ENCODE data around the gene YIPF1.
A peak's percentile ranks its signal among the peaks of the same experiment; 100 is the strongest.

Gene YIPF1

GRCh38 chr1:53906121-53906520, 16.5 kb upstream of the YIPF1 start:
- Mint-ChIP-seq H3K36me3 (ENCODE audit: low read depth) (no peaks in the 10 kb centered on the region), H3K9me3 (no peaks in the 10 kb centered on the region), H3K27me3 (no peaks in the 10 kb centered on the region), H3K4me3 (no peak overlapping the region), H3K27ac (no peak overlapping the region), H3K4me1 (peaks cover under 1% of the 10 kb centered on the region)
- DNase-seq (no peak), ATAC-seq (no peak)

- Mint-ChIP-seq H3K4me1 (peaks cover 2% of the 10 kb centered on the region), H3K9me3 (no peaks in the 10 kb centered on the region), H3K27me3 (no peaks in the 10 kb centered on the region), H3K27ac (no peak overlapping the region), H3K36me3 (ENCODE audit: low read depth) (no peaks in the 10 kb centered on the region), H3K4me3 (no peak overlapping the region)
- no peak for ATAC-seq
- DNase-seq: no peak
Measured at GRCh38 chr1:53905509-53905908, 15.9 kb upstream of the YIPF1 start.

- Mint-ChIP-seq H3K4me1 (peaks cover 2% of the 10 kb centered on the region), H3K36me3 (ENCODE audit: low read depth) (no peaks in the 10 kb centered on the region), H3K27me3 (no peaks in the 10 kb centered on the region), H3K4me3 (no peak overlapping the region), H3K9me3 (no peaks in the 10 kb centered on the region), H3K27ac (no peak overlapping the region)
- ATAC-seq (no peak), DNase-seq (no peak)
Measured at GRCh38 chr1:53902235-53903138, 12.9 kb upstream of the YIPF1 start.

GRCh38 chr1:53899708-53900107, 10.1 kb upstream of the YIPF1 start:
- no peak for ATAC-seq
- Mint-ChIP-seq H3K9me3 (no peaks in the 10 kb centered on the region), H3K27me3 (peaks cover 7% of the 10 kb centered on the region), H3K4me1 (peaks cover 2% of the 10 kb centered on the region), H3K36me3 (ENCODE audit: low read depth) (no peaks in the 10 kb centered on the region), H3K27ac (no peak overlapping the region), H3K4me3 (no peak overlapping the region)
- no peak for DNase-seq

GRCh38 chr1:53899206-53899628, 9.6 kb upstream of the YIPF1 start:
- ATAC-seq (no peak), DNase-seq (no peak)
- H3K27ac Mint-ChIP-seq: no peak overlapping the region
- H3K27me3 Mint-ChIP-seq: peaks cover 7% of the 10 kb centered on the region
- H3K4me1 Mint-ChIP-seq: peaks cover 2% of the 10 kb centered on the region
- H3K4me3 Mint-ChIP-seq: no peak overlapping the region
- no peaks in the 10 kb centered on the region for H3K9me3 Mint-ChIP-seq
- no peaks in the 10 kb centered on the region for H3K36me3 Mint-ChIP-seq (ENCODE audit: low read depth)

GRCh38 chr1:53896635-53897229, 7.1 kb upstream of the YIPF1 start:
- Mint-ChIP-seq H3K36me3 (ENCODE audit: low read depth) (no peaks in the 10 kb centered on the region), H3K4me3 (no peak overlapping the region), H3K27me3 (peaks cover 7% of the 10 kb centered on the region), H3K27ac (no peak overlapping the region), H3K9me3 (no peaks in the 10 kb centered on the region), H3K4me1 (peaks cover 13% of the 10 kb centered on the region)
- no peak for DNase-seq
- ATAC-seq: no peak

- Mint-ChIP-seq H3K27ac (no peak overlapping the region), H3K36me3 (ENCODE audit: low read depth) (no peaks in the 10 kb centered on the region), H3K27me3 (peaks cover 7% of the 10 kb centered on the region), H3K4me3 (no peak overlapping the region), H3K9me3 (no peaks in the 10 kb centered on the region), H3K4me1 (peaks cover 24% of the 10 kb centered on the region)
- DNase-seq (no peak), ATAC-seq (no peak)
Measured at GRCh38 chr1:53895421-53895820, 5.8 kb upstream of the YIPF1 start.

GRCh38 chr1:53894644-53895043, 5.0 kb upstream of the YIPF1 start:
- ATAC-seq: no peak

GRCh38 chr1:53893999-53894636, 4.5 kb upstream of the YIPF1 start, which contains the start of gene DIO1:
TSS of gene DIO1 (plus strand) at chr1:53894187. CDS start at chr1:53894211, 24 bp downstream.
- Mint-ChIP-seq H3K9me3 (no peaks in the 10 kb centered on the region), H3K4me3 (no peak within 1 kb of the TSS), H3K4me1 (peaks cover 31% of the 10 kb centered on the region), H3K27ac (no peak within 1 kb of the TSS), H3K36me3 (ENCODE audit: low read depth) (no peaks in the 10 kb centered on the region), H3K27me3 (peaks cover 7% of the 10 kb centered on the region)
- ATAC-seq (peak; percentile 42), DNase-seq (peak; percentile 34)

More at GRCh38 chr1:53894644-53895043, 5.0 kb upstream of the YIPF1 start:
- Mint-ChIP-seq H3K4me1 (peaks cover 30% of the 10 kb centered on the region), H3K36me3 (ENCODE audit: low read depth) (no peaks in the 10 kb centered on the region), H3K27me3 (peaks cover 7% of the 10 kb centered on the region), H3K27ac (no peak overlapping the region), H3K9me3 (no peaks in the 10 kb centered on the region), H3K4me3 (no peak overlapping the region)
- DNase-seq: no peak

GRCh38 chr1:53892911-53893310, 3.3 kb upstream of the YIPF1 start:
- no peak for DNase-seq
- Mint-ChIP-seq H3K36me3 (ENCODE audit: low read depth) (no peaks in the 10 kb centered on the region), H3K27ac (no peak overlapping the region), H3K4me3 (no peak overlapping the region), H3K4me1 (peaks cover 41% of the 10 kb centered on the region), H3K27me3 (peaks cover 7% of the 10 kb centered on the region), H3K9me3 (no peaks in the 10 kb centered on the region)
- ATAC-seq: no peak

- ATAC-seq: no peak
- H3K4me3 Mint-ChIP-seq: no peak overlapping the region
Measured at GRCh38 chr1:53891678-53892077, 2.1 kb upstream of the YIPF1 start.

GRCh38 chr1:53891018-53891417, 1.4 kb upstream of the YIPF1 start:
- DNase-seq: no peak
- H3K27ac Mint-ChIP-seq: no peak overlapping the region
- H3K4me1 Mint-ChIP-seq: peaks cover 43% of the 10 kb centered on the region
- H3K36me3 Mint-ChIP-seq (ENCODE audit: low read depth): peaks cover 3% of the 10 kb centered on the region
- peaks cover 7% of the 10 kb centered on the region for H3K27me3 Mint-ChIP-seq
- H3K9me3 Mint-ChIP-seq: no peaks in the 10 kb centered on the region
- H3K4me3 Mint-ChIP-seq: peak overlapping the region; percentile 96
- ATAC-seq: no peak

More at GRCh38 chr1:53891678-53892077, 2.1 kb upstream of the YIPF1 start:
- Mint-ChIP-seq H3K4me1 (peaks cover 43% of the 10 kb centered on the region), H3K27ac (no peak overlapping the region), H3K9me3 (no peaks in the 10 kb centered on the region), H3K27me3 (peaks cover 7% of the 10 kb centered on the region), H3K36me3 (ENCODE audit: low read depth) (peaks cover 3% of the 10 kb centered on the region)
- DNase-seq: no peak

GRCh38 chr1:53890522-53890941, 935 bp upstream of the YIPF1 start:
- DNase-seq (peak; percentile 20), ATAC-seq (no peak)
- Mint-ChIP-seq H3K36me3 (ENCODE audit: low read depth) (peaks cover 3% of the 10 kb centered on the region), H3K27me3 (peaks cover 3% of the 10 kb centered on the region), H3K9me3 (no peaks in the 10 kb centered on the region), H3K4me3 (peak overlapping the region; percentile 96), H3K4me1 (peaks cover 43% of the 10 kb centered on the region), H3K27ac (peak overlapping the region; percentile 97)

- peaks cover 3% of the 10 kb centered on the region for H3K36me3 Mint-ChIP-seq (ENCODE audit: low read depth)
Measured at GRCh38 chr1:53888681-53889080, 916 bp downstream of the YIPF1 start.

More at GRCh38 chr1:53888681-53889080, 916 bp downstream of the YIPF1 start:
- Mint-ChIP-seq H3K4me3 (peak overlapping the region; percentile 96), H3K27ac (peak overlapping the region; percentile 97), H3K27me3 (no peaks in the 10 kb centered on the region), H3K9me3 (no peaks in the 10 kb centered on the region), H3K4me1 (peaks cover 39% of the 10 kb centered on the region)
- no peak for ATAC-seq
- DNase-seq: no peak
